A673 (cell line): ENCODE measurements around the gene MEF2B. TPM values are rescaled to one million over a fixed set of nuclear protein-coding genes. Genes with fewer than 3 reads are reported as not detected.
"Not testable (repeated sequence)": the region's sequence is repeated elsewhere in the genome, so short reads cannot be mapped to it uniquely, and the experiment has no call there.

Experiments used
- BruUV-seq: library from RNA; stranded (reverse); fragments of 400-500 nt; replicated peaks from 2 replicates; lab custom pipeline; 2021; lab: Mats Ljungman, UMichigan
- CTCF ChIA-PET: fragments of 300-600 bp; sonication (Branson Sonifier 250); formaldehyde crosslinking; loops from one replicate; lab custom pipeline; 2022; ENCODE audit warnings: antibody characterized with exemption; lab: Charles Lee
- POLR2A ChIA-PET: fragments of 300-600 bp; sonication (Branson Sonifier 250); formaldehyde crosslinking; loops from one replicate; lab custom pipeline; 2022; ENCODE audit warnings: antibody characterized with exemption; ENCODE audit not compliant: low non-redundant PET; lab: Charles Lee
- DNase-seq: peaks from one replicate; pipeline ENCODE4 v3.0.0-alpha.2; 2015; ENCODE audit warnings: low spot score
- H3K27ac ChIP-seq: fragments of 200-600 bp; sonication (generic); 2 replicates; pipeline ENCODE4 v1.5.1; 2016; ENCODE audit warnings: mixed run types, low read depth, mild to moderate bottlenecking, mixed read lengths, antibody characterized with exemption, low read length; ENCODE audit not compliant: poor library complexity, severe bottlenecking
- H3K27me3 ChIP-seq: fragments of 200-600 bp; sonication (generic); replicated peaks from 2 replicates; pipeline ENCODE4 v1.6.1; 2017; ENCODE audit warnings: mixed run types, low read depth, mild to moderate bottlenecking, mixed read lengths, antibody characterized with exemption, low read length; ENCODE audit not compliant: insufficient read depth, poor library complexity
- H3K36me3 ChIP-seq: fragments of 200-600 bp; sonication (generic); 2 replicates; pipeline ENCODE4 v1.6.1; 2016; ENCODE audit warnings: mixed run types, mild to moderate bottlenecking, mixed read lengths, antibody characterized with exemption, low read length; ENCODE audit not compliant: insufficient read depth, poor library complexity, severe bottlenecking
- H3K4me1 ChIP-seq: fragments of 200-600 bp; sonication (generic); 2 replicates; pipeline ENCODE4 v1.6.1; 2017; ENCODE audit warnings: mixed run types, mild to moderate bottlenecking, mixed read lengths, antibody characterized with exemption, low read length; ENCODE audit not compliant: insufficient read depth, poor library complexity, severe bottlenecking
- H3K4me3 ChIP-seq: fragments of 200-600 bp; sonication (generic); 2 replicates; pipeline ENCODE4 v1.5.1; 2016; ENCODE audit warnings: low read depth, mixed run types, mild to moderate bottlenecking, mixed read lengths, low read length; ENCODE audit not compliant: poor library complexity, severe bottlenecking
- H3K9me3 ChIP-seq: fragments of 200-600 bp; sonication (generic); 2 replicates; pipeline ENCODE4 v1.6.1; 2016; ENCODE audit warnings: mixed run types, low read depth, mild to moderate bottlenecking, mixed read lengths, antibody characterized with exemption, low read length; ENCODE audit not compliant: poor library complexity, severe bottlenecking
- CTCF ChIP-seq: fragments of 300-800, 200-600 bp; sonication (generic); conservative IDR thresholded peaks from 2 replicates; pipeline ENCODE4 v1.5.1; 2017; ENCODE audit warnings: low read depth, mild to moderate bottlenecking, antibody characterized with exemption, low read length, moderate library complexity, mixed read lengths
- EZH2 ChIP-seq: fragments of 200-600 bp; sonication (generic); IDR thresholded peaks from 2 replicates; pipeline ENCODE4 v1.6.1; 2017; ENCODE audit warnings: borderline replicate concordance, low read depth, mild to moderate bottlenecking, mixed read lengths, antibody characterized with exemption, low read length; ENCODE audit not compliant: poor library complexity, severe bottlenecking
- intact Hi-C: fragments of 100-400 bp; cut with micrococcal nuclease; formaldehyde crosslinking; loops from one replicate; pipeline ENCODE4 v1.10.0; 2022; ENCODE audit not compliant: unreplicated experiment
- total RNA-seq: library from RNA; stranded (reverse); gene quantifications from 2 replicates; pipeline ENCODE4 v1.2.3, GENCODE V29; 2021

The MEF2B gene
- total RNA-seq, 1 experiment from 2014 or later: 2.9 TPM

GRCh38 chr19:19107654-19108053 is 62.4 kb downstream of the MEF2B start:
- H3K9me3 ChIP-seq: no peaks in the 10 kb centered on the region
- no peak for DNase-seq
- no peaks in the 10 kb centered on the region for H3K36me3 ChIP-seq
- no peak overlapping the region for H3K27ac ChIP-seq
- H3K4me3 ChIP-seq: no peak overlapping the region
- H3K27me3 ChIP-seq: no peaks in the 10 kb centered on the region
- H3K4me1 ChIP-seq: peaks cover 12% of the 10 kb centered on the region
- no TSS peak for BruUV-seq
- no peak for TF ChIP-seq EZH2
- intact Hi-C loops: no loop called here
- POLR2A ChIA-PET: no interaction called here
- CTCF ChIA-PET: no interaction called here

- H3K4me3 ChIP-seq, POLR2A ChIA-PET, DNase-seq, H3K36me3 ChIP-seq, H3K27me3 ChIP-seq, H3K9me3 ChIP-seq, intact Hi-C loops, CTCF ChIA-PET, BruUV-seq, H3K27ac ChIP-seq: not testable (repeated sequence)
- H3K4me1 ChIP-seq: peaks cover 12% of the 10 kb centered on the region
These were observed 63.1 kb downstream of the MEF2B start for GRCh38 chr19:19106938-19107337.

- H3K4me1 ChIP-seq: peaks cover 12% of the 10 kb centered on the region
- H3K27me3 ChIP-seq: no peaks in the 10 kb centered on the region
- no peak for DNase-seq
- no peak for TF ChIP-seq EZH2
- TF ChIP-seq CTCF: no peak
- POLR2A ChIA-PET: no interaction called here
- H3K36me3 ChIP-seq: no peaks in the 10 kb centered on the region
- BruUV-seq: no TSS peak
- CTCF ChIA-PET: no interaction called here
- H3K9me3 ChIP-seq: no peaks in the 10 kb centered on the region
- peak overlapping the region; percentile 30 for H3K27ac ChIP-seq
- peak overlapping the region; percentile 30 for H3K4me3 ChIP-seq
- intact Hi-C loops: no loop called here
These were observed 64.0 kb downstream of the MEF2B start for GRCh38 chr19:19106056-19106551.

- no TSS peak for BruUV-seq
- CTCF ChIA-PET: interaction anchor here (0.6 kb wide), 1 partner anchor 16 kb away, joined by 3 read pairs; no protein-coding TSS in a partner anchor
- POLR2A ChIA-PET: no interaction called here
These were observed 64.6 kb downstream of the MEF2B start for GRCh38 chr19:19105365-19106055.

More at GRCh38 chr19:19105365-19106055, 64.6 kb downstream of the MEF2B start:
- H3K36me3 ChIP-seq: no peaks in the 10 kb centered on the region
- H3K4me3 ChIP-seq: peak overlapping the region; percentile 31
- H3K4me1 ChIP-seq: peaks cover 12% of the 10 kb centered on the region
- no peaks in the 10 kb centered on the region for H3K9me3 ChIP-seq
- intact Hi-C loops: no loop called here
- no peak for TF ChIP-seq EZH2
- no peak for TF ChIP-seq CTCF
- no peaks in the 10 kb centered on the region for H3K27me3 ChIP-seq
- peak overlapping the region; percentile 30 for H3K27ac ChIP-seq
- DNase-seq: peak; percentile 83
